HL-60 (cell line): ENCODE data around the gene ABCA8.

ENCODE experiments used
- DNase-seq, 2 experiments: peaks; one replicate each; pipeline ENCODE4 v3.0.0-alpha.2; 2010 to 2020; ENCODE audit warnings: low read depth in 1 of 2, low spot score in 1 of 2
- H3K27ac ChIP-seq: fragments of 250-450 bp; sonication (Bioruptor Pico); replicated peaks from 2 replicates; pipeline ENCODE4 v1.5.1; 2020; ENCODE audit warnings: mild to moderate bottlenecking, moderate library complexity
- H3K27me3 ChIP-seq: fragments of 250-450 bp; sonication (Bioruptor Pico); 2 replicates; pipeline ENCODE4 v1.5.1; 2021; ENCODE audit warnings: mild to moderate bottlenecking, moderate library complexity; ENCODE audit not compliant: insufficient read depth, poor library complexity, severe bottlenecking
- H3K4me3 ChIP-seq: replicated peaks from 2 replicates; pipeline ENCODE4 v1.5.1; 2011; ENCODE audit warnings: mild to moderate bottlenecking, control low read depth, low read length; ENCODE audit not compliant: insufficient read depth
- GABPA ChIP-seq: IDR thresholded peaks from 2 replicates; pipeline ENCODE4 v1.6.1; 2012; ENCODE audit warnings: low read depth
- POLR2AphosphoS5 ChIP-seq: IDR thresholded peaks from 2 replicates; pipeline ENCODE4 v1.6.1; 2012; ENCODE audit warnings: low read depth
- SPI1 ChIP-seq: IDR thresholded peaks from 2 replicates; pipeline ENCODE4 v1.6.1; 2012; ENCODE audit warnings: low read depth, mild to moderate bottlenecking, borderline replicate concordance
- TF ChIP-seq, protein P1 (sequence below): IDR thresholded peaks from one replicate; pipeline ENCODE4 v1.5.1; 2011; ENCODE audit warnings: low read length, control low read depth, inconsistent platforms; ENCODE audit not compliant: insufficient read depth
- TF ChIP-seq, protein P2 (sequence below): IDR thresholded peaks from 2 replicates; pipeline ENCODE4 v1.6.1; 2012; ENCODE audit warnings: low read depth; ENCODE audit not compliant: insufficient replicate concordance

The ABCA8 gene

DNA sequence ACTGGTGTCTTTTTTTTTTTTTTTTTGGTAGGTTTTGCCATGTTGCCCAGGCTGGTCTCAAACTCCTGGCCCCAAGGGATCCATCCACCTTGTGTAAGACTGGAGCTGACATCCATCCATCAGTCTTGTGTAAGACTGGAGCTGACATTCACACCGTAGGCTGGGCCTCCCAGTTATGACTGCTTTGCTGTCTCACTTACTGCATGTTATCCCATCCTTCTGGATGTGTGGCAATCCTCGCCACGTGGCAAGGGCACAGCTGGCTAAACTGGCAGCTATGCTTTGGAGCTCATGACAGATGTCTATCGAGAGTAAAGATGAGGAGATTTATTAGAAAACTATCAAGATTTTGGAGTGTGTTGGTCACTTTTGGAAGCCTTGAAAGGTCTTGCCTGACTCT lies 115.1 kb downstream of the ABCA8 start:
- H3K27ac ChIP-seq, result no peak overlapping the region
- H3K27me3 ChIP-seq, result no peaks in the 10 kb centered on the region
- no peak overlapping the region for H3K4me3 ChIP-seq
- TF ChIP-seq POLR2AphosphoS5 (no peak), GABPA (no peak), SPI1 (no peak)
- TF ChIP-seq, protein P1, sequence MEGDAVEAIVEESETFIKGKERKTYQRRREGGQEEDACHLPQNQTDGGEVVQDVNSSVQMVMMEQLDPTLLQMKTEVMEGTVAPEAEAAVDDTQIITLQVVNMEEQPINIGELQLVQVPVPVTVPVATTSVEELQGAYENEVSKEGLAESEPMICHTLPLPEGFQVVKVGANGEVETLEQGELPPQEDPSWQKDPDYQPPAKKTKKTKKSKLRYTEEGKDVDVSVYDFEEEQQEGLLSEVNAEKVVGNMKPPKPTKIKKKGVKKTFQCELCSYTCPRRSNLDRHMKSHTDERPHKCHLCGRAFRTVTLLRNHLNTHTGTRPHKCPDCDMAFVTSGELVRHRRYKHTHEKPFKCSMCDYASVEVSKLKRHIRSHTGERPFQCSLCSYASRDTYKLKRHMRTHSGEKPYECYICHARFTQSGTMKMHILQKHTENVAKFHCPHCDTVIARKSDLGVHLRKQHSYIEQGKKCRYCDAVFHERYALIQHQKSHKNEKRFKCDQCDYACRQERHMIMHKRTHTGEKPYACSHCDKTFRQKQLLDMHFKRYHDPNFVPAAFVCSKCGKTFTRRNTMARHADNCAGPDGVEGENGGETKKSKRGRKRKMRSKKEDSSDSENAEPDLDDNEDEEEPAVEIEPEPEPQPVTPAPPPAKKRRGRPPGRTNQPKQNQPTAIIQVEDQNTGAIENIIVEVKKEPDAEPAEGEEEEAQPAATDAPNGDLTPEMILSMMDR, result no peak
- TF ChIP-seq, protein P2, sequence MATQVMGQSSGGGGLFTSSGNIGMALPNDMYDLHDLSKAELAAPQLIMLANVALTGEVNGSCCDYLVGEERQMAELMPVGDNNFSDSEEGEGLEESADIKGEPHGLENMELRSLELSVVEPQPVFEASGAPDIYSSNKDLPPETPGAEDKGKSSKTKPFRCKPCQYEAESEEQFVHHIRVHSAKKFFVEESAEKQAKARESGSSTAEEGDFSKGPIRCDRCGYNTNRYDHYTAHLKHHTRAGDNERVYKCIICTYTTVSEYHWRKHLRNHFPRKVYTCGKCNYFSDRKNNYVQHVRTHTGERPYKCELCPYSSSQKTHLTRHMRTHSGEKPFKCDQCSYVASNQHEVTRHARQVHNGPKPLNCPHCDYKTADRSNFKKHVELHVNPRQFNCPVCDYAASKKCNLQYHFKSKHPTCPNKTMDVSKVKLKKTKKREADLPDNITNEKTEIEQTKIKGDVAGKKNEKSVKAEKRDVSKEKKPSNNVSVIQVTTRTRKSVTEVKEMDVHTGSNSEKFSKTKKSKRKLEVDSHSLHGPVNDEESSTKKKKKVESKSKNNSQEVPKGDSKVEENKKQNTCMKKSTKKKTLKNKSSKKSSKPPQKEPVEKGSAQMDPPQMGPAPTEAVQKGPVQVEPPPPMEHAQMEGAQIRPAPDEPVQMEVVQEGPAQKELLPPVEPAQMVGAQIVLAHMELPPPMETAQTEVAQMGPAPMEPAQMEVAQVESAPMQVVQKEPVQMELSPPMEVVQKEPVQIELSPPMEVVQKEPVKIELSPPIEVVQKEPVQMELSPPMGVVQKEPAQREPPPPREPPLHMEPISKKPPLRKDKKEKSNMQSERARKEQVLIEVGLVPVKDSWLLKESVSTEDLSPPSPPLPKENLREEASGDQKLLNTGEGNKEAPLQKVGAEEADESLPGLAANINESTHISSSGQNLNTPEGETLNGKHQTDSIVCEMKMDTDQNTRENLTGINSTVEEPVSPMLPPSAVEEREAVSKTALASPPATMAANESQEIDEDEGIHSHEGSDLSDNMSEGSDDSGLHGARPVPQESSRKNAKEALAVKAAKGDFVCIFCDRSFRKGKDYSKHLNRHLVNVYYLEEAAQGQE, result no peak
- no peak for DNase-seq

- Histone ChIP-seq H3K27me3 (no peaks in the 10 kb centered on the region), H3K27ac (no peak overlapping the region), H3K4me3 (no peak overlapping the region)
- no peak for DNase-seq
- TF ChIP-seq, protein P1, result no peak
- TF ChIP-seq, protein P2, result no peak
- TF ChIP-seq GABPA (no peak), SPI1 (no peak), POLR2AphosphoS5 (no peak)
Observed at GRCh38 chr17:68835071-68835470, 120.1 kb downstream of the ABCA8 start.

DNA sequence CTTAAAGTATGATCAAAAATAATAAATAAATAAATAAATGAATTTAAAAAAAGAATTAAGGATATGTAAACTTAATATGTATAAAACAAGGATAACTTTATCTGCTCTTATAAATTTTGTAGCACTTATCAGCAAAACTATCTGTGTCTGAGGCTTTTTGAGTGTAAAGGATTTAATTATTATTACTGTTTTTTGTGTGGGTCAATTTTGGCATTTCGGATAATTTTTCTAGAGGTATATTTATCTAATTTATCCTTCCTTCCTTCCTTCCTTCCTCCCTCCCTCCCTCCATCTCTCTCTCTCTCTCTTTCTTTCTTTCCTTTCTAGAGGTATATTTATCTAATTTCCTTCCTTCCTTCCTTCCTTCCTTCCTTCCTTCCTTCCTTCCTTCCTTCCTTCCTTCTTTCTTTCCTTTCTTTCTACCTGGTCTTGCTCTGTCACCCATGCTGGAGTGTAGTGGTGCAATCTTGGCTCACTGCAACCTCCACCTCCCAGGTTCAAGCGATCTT lies 120.8 kb downstream of the ABCA8 start:
- no peak for DNase-seq
- H3K27me3 ChIP-seq, result no peaks in the 10 kb centered on the region
- TF ChIP-seq SPI1, result no peak
- TF ChIP-seq POLR2AphosphoS5, result no peak
- TF ChIP-seq, protein P1, result no peak
- TF ChIP-seq, protein P2, result no peak
- TF ChIP-seq GABPA, result no peak

More for the DNA sequence above, 120.8 kb downstream of the ABCA8 start:
- no peak overlapping the region for H3K4me3 ChIP-seq
- H3K27ac ChIP-seq, result no peak overlapping the region
